Cardiac fibroblast (primary cell): Measurements from ENCODE around the gene SLC16A6.
"Not testable (repeated sequence)": the region's sequence is repeated elsewhere in the genome, so short reads cannot be mapped to it uniquely, and the experiment has no call there.

Experiments
- DNase-seq, 2 donors: peaks; one replicate each; pipeline versions ENCODE4 v3.0.0 to v3.0.0-alpha.2; 2010; ENCODE audit warnings: low read depth in 2 of 2
- H3K4me3 ChIP-seq, 2 donors: replicated peaks in 1 of 2; 1 replicate in 1 of 2; 2 replicates in 1 of 2; pipeline ENCODE4 v1.5.1; 2011; ENCODE audit warnings: low read depth in 2 of 2, low read length in 2 of 2, mild to moderate bottlenecking in 2 of 2, moderate library complexity in 1 of 2
- TF ChIP-seq, protein P1 (sequence below): IDR thresholded peaks from one replicate; pipeline ENCODE4 v1.5.1; 2011; ENCODE audit warnings: low read depth, mild to moderate bottlenecking, low read length, inconsistent platforms

SLC16A6 gene

GRCh38 chr17:68229619-68230018 lies 61.3 kb downstream of the SLC16A6 start:
- no peak for DNase-seq
- TF ChIP-seq, protein P1, sequence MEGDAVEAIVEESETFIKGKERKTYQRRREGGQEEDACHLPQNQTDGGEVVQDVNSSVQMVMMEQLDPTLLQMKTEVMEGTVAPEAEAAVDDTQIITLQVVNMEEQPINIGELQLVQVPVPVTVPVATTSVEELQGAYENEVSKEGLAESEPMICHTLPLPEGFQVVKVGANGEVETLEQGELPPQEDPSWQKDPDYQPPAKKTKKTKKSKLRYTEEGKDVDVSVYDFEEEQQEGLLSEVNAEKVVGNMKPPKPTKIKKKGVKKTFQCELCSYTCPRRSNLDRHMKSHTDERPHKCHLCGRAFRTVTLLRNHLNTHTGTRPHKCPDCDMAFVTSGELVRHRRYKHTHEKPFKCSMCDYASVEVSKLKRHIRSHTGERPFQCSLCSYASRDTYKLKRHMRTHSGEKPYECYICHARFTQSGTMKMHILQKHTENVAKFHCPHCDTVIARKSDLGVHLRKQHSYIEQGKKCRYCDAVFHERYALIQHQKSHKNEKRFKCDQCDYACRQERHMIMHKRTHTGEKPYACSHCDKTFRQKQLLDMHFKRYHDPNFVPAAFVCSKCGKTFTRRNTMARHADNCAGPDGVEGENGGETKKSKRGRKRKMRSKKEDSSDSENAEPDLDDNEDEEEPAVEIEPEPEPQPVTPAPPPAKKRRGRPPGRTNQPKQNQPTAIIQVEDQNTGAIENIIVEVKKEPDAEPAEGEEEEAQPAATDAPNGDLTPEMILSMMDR: no peak
- no peak overlapping the region for H3K4me3 ChIP-seq

DNA sequence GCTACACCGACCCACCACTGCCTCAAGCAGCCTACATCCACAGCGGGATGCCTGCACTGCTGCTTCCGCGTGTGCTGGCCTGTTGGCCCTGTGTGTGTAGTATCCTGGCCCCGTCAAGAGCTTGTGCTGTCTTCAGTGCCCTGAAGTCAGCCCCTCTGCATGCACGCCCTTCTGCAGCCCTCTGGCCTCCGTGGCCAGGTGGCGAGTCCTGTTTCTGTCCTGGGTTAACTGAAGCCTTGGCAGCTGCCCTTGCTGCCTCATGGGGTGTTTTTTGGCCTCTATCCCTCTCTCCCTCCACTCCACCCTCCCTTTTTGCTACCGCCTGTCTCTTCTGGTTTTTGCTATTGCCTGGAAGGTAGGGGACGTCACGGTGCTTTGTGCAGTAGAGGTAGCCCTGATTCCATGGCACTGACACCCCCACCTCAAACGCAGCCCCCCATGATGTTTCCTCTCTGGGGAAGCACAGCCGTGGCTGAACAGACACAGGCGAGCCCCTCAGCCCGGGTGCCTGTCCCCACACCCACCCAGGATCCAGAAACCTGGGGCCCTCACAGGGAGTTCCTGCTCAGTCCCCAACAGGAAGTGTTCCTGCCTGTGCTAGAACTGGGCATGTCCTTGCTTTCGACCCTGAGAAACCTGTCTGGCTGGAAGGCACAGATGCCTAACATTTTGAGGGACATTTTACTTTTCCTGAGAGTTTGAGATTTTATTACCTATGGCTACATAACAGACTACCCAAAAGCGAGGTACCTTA lies 61.9 kb downstream of the SLC16A6 start:
- H3K4me3 ChIP-seq: no peak overlapping the region
- no peak for DNase-seq
- TF ChIP-seq, protein P1: no peak

DNA sequence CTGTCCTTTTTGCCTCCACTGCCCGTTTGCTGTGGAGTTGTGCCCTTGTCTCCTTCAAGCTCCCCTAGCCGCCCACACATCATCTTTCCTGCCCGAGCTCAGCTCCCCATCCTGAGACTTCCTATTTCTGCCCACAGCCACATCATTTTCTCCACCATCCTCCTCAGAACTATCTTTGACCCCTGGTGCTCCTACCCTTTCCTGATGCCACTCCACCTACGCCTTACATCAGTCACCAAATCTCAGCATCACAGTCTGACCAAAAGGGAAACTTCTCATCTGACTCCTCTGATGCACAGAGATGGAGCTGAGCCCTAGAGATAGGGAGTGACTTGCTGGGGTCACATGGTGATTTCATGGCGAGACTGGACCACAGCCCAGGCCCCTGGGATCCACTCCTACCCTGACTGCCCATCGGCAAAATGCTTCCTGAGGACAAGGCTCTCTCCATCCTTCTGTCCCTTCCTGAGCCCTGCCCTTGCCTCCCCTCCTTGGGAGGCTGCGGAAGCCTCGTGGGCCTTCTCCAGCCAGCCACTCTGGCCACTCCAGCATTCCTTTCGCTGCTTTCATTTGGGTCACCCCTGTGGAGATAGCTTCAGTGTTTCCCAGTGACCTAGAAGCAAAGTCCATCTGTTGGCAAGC lies 62.8 kb downstream of the SLC16A6 start:
- DNase-seq, H3K4me3 ChIP-seq: not testable (repeated sequence)

GRCh38 chr17:68225055-68225454 lies 65.9 kb downstream of the SLC16A6 start:
- not testable (repeated sequence) for DNase-seq, H3K4me3 ChIP-seq

- TF ChIP-seq, protein P1: no peak
Measured at GRCh38 chr17:68222606-68223005, 68.3 kb downstream of the SLC16A6 start.

DNA sequence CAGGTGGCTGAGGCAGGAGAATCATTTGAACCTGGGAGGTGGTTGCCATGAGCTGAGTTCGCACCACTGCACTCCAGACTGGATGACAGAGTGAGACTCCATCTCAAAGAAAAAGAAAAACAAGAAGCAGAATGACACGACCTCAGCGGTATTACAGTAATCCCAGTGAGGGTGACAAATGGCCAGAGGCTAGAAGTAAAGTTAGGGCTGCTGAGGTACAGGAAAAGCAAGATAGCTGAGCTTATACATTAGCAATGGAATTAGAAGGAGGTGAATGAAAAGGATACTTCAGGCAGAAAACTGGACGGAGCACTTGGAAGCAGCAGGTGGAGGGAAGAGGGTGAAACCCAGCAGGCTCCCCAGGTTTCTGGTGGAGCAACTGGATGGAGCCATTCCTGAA lies 69.1 kb downstream of the SLC16A6 start:
- no peak overlapping the region for H3K4me3 ChIP-seq
- DNase-seq: no peak
- TF ChIP-seq, protein P1: no peak

More at GRCh38 chr17:68222606-68223005, 68.3 kb downstream of the SLC16A6 start:
- no peak overlapping the region for H3K4me3 ChIP-seq
- DNase-seq: no peak

DNA sequence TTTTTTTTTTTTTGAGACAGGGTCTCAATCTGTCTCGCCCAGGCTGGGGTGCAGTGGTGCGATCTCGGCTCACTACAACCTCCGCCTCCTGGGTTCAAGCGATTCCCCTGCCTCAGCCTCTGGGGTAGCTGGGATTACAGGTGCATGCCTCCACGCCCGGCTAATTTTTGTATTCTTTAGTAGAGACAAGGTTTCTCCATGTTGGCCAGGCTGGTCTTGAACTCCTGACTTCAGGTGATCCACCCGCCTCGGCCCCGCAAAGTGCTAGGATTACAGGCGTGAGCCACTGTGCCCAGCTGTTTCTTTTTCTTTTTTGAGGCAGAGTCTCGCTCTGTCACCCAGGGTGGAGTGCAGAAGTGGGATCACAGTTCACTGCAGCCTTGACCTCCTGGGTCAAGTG lies 70.1 kb downstream of the SLC16A6 start:
- not testable (repeated sequence) for H3K4me3 ChIP-seq

GRCh38 chr17:68220186-68220585 lies 70.7 kb downstream of the SLC16A6 start:
- H3K4me3 ChIP-seq, DNase-seq: not testable (repeated sequence)

More for the DNA sequence above, 70.1 kb downstream of the SLC16A6 start:
- not testable (repeated sequence) for DNase-seq

DNA sequence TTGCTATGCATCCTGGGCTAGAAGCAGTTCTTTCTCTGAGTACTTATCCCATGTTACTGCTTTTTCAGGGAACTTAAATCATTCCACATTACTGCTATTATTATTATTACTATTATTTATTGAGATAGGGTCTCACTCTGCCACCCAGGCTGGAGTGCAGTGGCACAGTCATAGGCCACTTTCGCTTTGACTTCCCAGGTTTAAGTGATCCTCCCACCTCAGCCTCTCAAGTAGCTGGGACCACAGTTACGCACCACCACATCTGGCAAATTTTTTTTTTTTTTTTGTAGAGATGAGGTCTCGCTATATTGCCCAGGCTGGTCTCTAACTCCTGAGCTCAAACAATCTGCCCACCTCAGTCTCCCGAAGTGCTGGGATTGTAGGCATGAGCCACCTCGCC lies 71.5 kb downstream of the SLC16A6 start:
- H3K4me3 ChIP-seq, DNase-seq: not testable (repeated sequence)
